HG02763 (cell line): Measurements from ENCODE around the gene CD22.
"Not testable (repeated sequence)": the region's sequence is repeated elsewhere in the genome, so short reads cannot be mapped to it uniquely, and the experiment has no call there.

ENCODE experiments used
- ATAC-seq: cut with Tn5 transposase; IDR thresholded peaks from one replicate; pipeline ENCODE4 v1.9.1; 2021; ENCODE audit warnings: mild to moderate bottlenecking, moderate library complexity; ENCODE audit not compliant: unreplicated experiment

Gene CD22

DNA sequence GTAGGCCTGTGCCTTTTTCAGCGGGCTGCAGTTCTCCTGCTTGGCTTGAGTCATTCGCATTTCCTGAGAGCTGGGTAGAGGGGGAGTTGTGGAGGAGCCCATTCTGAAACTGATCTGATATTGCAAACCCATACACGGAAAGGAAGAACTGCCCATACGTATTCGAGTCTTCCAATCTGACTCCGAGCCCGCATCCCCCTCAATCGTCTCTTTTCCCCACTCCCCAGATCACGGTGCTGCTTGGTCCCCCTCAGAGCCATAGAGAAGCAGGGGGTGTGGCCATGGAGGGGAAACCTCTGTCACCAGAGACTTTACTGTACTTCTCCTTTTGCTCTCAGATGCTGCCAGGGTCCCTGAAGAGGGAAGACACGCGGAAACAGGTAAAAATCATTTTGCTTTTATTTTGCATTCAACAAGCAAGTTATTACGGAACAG, at the start of gene CD22:
Gene CD22, plus strand, starts transcription at position 337 of the 435 bp plus-strand sequence. CDS start 2,854 bp downstream, outside the sequence.
- no peak for ATAC-seq

DNA sequence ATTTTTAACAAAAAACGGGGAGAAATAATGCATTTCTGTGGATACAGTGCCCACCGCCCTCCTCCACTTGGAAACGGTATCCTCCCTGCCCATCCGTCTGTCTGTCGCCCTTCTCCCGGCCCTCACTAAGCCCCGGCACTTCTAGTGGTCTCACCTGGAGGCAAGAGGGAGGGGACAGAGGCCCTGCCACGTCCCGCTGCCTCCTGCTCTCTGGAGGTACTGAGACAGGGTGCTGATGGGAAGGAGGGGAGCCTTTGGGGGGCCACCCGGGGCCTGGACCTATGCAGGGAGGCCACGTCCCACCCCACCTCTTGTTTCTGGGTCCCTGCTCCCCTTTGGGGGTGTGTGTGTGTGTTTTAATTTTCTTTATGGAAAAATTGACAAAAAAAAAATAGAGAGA, 49.6 kb upstream of the CD22 start:
- ATAC-seq, result no peak

DNA sequence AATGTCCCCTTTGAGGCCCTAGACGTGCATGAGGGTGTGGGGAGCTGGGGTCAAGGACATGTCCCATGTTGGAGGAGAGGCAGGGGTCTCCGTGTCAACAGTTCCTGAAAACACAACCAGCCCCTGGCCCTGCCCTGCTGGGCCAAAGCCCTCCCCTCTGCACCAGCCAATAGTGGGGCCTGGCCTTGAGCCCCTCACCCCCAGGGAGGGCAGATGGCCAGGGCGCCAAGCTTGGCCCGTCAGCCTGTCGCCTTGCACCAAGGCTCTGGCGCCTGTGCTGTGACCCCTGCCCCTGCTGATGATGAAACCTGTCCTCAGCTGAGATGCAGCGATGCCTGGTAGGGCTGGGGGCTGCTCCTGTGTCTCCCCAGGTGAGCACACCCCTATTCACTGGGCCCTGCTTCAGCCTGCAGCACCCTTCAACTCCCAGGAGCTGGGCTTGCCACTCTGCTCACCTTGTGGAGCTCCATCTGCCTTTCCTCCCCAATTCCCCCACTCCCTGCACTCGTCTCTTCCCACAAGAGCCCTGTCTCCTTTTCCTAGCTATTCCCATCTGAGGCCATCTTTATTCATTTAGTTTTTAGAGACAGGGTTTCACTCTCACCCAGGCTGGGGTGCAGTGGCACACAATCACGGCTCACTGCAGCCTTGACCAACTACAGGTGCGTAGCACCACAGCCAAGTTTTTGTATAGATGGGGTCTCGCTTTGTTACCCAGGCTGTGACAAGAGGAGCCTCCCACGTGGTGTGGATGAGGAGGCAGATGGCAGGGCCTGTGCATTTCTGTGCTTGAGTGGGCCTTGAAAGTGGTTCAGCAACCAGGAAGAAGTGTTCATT, 48.8 kb upstream of the CD22 start:
- ATAC-seq, result no peak

DNA sequence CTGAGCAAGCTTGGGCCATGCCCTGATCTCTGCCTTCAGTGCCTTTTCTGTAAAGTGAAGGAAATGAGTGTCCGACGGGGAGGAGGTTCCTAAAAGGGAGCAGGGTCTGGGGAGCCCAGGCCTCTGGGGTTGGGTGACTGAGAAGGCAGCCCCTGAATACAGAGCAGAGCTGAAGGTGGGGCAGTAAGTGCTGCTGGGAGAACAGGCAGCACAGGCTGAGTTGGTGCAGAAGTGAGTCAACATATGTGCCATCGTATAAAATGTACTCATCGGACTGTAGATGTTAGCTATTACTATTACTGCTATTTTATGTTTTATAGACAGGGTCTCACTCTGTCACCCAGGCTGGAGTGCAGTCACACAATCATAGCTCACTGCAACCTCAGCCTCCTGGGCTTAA, 47.7 kb upstream of the CD22 start:
- ATAC-seq, result no peak

DNA sequence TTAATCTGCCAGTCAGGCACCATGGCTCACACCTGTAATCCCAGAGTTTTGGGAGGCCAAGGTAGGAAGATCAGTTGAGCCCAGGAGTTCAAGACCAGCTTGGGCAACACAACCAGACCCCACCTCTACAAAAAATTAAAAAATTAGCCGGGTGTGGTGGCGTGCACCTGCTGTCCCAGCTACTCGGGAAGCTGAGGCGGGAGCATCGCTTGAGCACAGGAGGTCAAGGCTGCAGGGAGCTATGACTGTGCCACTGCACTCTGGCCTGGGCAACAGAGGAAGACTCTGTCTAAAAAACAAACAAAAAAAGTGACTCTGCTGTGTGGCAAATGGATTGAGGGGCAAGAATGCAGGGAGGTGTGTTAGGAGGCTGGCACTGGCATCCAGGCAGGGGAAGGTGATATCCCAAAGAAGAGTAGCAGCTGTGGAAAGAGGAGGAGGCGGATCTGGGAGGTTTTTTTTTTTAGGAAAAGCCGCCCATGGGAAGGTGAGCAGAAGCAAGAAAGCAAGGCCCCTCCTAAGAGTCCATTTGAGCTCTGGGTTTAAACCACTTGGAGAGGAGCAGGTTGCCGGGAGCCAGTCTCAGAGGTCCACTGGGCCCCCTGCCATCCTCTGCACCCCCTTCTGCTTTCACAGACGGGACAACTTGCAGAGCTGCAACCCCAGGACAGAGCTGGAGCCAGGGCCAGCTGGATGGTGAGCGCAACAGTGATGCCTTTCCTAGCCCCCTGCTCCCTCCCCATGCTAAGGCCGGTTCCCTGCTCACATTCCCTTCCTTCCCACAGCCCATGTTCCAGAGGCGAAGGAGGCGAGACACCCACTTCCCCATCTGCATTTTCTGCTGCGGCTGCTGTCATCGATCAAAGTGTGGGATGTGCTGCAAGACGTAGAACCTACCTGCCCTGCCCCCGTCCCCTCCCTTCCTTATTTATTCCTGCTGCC, 44.6 kb upstream of the CD22 start:
- ATAC-seq, result no peak

DNA sequence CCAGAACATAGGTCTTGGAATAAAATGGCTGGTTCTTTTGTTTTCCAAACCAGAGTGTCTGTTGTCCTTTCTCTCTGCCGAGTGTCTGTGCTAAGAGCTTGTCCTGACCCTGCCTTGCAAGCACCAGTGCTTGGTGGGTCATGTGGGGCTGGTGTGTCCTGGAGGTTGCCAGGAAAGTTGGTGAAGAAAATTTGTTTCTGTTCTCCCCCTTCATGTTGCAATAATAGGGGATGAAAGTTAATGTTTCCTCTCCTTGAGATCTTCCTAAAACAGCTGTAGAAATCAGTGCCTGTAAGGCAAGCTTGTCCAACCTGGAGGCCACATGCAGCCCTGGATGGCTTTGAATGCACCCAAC, 43.9 kb upstream of the CD22 start:
- no peak for ATAC-seq

DNA sequence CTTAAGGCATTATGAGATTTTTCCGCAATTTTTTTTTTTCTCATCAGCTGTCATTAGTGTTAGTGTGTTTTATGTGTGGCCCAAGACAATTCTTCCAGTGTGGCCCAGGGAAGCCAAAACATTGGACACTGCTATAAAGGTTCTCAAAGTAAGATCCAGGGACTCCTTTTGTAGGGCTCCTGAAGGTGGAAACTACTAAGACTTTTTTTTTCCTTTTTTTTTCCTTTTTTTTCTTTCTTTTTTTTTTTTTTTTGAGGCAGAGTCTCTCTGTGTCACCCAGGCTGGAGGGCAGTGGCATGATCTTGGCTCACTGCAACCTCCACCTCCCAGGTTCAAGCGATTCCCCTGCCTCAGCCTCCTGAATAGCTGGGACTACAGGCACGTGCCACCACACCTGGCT, 43.5 kb upstream of the CD22 start:
- ATAC-seq, result not testable (repeated sequence)

DNA sequence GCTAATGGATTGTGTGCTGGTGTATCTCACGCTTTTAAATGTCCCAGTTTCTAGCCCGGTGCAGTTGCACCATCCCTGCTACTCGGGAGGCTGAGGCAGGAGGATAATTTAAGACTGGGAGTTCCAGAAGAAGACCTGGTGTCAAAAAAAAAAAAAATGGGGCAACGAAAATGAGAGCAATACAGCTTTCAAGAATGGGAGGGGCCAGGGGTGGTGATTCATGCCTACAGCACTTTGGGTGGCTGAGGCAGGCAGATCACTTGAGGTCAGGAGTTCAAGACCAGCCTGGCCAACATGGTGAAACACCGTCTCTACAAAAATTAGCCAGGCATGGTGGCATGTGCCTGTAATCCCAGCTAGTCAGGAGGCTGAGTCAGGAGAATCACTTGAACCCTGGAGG, 42.9 kb upstream of the CD22 start:
- ATAC-seq, result not testable (repeated sequence)

DNA sequence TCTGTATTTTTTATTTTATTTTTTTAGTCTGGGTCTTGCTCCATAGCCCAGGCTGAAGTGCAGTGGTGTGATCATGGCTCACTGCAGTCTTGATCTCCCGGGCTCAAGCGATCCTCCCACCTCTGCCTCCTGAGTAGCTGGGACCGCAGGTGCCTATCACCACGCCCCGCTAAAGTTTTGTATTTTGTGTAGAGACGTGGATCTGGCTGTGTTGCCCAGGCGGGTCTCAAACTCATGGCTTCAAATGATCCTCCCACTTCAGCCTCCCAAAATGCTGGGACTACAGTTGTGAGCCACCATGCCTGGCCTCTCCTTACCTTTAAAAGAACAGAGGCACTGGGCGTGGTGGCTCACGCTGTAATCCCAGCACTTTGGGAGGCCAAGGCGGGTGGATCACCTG, 41.3 kb upstream of the CD22 start:
- ATAC-seq, result no peak

DNA sequence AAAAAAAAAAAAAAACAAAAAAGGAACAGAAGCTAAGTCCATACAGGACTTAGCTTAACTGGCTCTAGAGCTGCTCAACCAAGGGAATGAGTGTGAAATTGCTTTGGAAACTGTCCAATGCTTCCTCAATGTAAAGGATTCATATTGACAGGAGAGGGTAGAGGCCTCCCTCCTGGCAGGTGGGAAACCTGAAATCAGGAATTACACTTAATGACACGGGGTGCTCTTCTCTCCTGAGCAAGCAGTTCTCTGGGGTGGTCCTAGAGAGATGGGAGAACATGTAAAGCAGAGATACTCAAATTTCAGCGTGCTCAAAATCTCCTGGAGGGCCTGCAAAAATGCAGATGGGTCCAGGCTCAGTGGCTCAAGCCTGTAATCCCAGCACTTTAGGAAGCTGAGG, 40.7 kb upstream of the CD22 start:
- ATAC-seq, result no peak

DNA sequence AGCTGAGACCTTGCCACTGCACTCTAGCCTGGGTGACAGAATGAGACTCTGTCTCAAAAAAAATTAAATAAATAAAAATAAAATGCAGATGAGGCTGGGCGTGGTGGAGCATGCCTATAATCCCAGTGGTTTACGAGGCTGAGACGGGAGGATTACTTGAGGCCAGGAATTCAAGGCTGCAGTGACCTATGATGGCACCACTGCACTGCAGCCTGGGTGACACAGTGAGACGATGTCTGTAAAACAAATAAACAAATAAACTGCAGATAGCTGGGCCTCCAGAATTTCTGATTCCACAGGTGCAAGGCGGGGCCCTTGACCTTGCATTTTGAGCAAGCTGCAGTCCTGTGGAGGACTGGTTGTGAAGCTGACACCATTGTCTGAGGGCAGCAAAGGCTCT, 40.1 kb upstream of the CD22 start:
- no peak for ATAC-seq

DNA sequence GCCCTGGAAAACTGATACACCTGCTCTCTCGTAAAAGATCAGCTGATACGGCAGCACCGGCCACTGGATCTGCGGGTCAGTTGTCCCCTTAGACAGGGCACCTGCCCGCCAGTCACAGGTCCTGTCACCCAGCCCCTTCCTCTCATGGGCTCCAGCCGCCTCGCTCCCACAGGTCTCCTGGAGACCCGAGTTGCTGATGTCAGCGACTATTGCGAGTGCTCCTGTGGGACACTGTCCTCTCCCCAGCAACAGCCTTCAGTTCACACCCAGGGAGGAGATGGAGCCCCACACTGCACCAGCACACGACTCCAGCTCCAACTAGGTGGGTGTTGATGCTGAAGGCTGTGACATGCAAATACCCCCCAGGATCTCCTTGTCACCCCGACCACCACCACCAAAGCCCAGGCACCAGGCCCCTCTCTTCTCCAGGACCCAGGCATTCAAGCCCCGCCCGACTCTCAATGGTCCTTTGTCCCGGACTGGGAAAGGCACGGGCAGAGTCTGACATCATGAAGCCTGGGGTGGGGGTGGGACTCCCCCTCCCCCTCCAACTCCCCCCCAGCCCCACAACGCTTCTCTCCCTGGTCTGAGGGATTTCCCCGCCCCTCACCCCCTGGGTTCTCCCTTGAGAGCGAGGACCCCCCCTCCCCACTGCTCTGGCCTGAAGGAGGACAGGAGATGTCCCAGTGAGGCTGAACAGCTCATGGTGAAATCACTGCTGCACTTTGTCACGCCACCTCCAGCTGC, 38.4 kb upstream of the CD22 start:
- ATAC-seq, result no peak

DNA sequence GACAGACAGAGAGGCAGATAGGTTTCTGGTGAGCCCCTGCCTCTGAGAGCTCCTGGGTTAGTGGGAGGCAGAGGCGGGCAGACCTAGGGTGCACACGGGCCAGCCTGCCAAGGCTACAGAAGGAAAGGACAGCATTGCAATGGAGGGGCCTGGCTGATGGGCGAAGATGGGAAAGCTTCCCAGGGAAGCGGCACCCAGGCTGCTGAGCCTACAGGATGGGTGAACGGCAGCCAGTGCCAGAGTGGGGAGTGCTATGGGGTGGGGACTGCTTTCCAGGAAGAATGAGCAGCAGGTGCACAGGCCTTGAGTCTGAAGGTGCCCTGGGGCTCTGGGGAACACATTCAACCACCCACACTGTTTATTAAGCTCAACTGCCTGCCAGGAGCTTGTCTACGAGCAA, 37.7 kb upstream of the CD22 start:
- ATAC-seq, result no peak

DNA sequence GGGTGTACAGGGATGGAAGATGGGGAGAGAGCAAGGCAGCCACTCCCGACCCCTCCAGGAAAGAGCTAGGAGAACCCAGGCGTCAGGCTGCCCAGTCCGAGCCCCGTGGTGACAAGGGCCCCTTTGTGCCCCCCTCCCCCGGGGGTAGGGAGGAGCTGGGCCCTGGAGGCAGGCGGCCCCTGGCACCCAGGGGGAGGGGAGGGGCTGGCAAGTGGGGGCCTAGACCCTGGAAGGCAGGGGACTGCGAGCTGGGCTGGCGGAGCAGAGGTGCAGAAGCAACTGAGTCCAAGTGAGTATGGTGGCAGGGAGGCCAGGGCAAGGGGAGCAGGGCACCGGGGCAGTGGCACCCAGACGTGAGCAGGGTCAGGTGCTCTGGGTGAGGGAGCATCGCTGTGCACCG, 37.1 kb upstream of the CD22 start, which contains the start of gene MAG:
Gene MAG, plus strand, starts transcription at position 246 of the 400 bp plus-strand sequence. CDS start 3,248 bp downstream, outside the sequence.
- no peak for ATAC-seq

DNA sequence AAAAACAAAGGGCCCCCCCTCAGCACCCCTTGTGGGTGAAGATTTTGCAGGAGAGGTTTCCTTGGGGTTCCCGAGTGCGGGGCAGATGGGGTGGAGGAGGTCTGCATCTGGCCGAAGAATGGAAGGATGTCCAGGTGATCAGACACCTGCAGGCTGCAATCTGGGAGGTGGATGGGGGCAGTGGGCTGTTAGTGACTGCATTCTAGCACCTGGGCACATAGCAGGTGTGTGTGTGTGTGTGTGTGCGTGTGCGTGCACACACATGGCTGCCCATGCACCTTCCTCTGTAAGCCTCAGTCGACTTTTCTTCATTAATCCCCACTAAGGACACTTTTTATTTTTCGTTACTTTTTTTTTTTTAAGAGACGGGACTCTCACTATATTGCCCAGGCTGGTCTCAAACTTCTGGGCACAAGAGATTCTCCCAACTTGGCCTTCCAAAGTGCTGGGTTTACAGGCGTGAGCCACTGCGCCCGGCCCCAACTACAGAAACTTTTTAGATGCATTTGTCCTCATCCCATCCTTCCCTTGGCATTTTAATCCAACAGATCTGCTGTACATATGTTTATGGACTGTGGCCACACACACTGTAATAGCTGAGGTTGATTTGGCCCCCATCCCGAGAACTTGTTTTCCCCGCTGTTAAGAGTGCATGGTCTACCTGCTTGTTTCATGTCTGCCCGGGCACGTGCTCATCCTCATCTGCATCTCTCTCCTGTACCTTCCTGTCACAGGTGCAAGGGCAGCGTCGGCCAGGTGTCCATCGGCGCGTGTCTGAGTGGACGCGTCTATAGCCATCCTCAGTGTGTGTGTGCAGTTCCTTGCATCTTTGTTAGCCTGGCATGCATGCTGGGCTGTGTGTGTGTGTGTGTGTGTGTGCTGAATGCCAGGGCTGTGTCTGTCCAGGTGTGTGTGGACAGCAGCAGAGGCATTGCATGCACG, 36.3 kb upstream of the CD22 start:
- ATAC-seq, result no peak

DNA sequence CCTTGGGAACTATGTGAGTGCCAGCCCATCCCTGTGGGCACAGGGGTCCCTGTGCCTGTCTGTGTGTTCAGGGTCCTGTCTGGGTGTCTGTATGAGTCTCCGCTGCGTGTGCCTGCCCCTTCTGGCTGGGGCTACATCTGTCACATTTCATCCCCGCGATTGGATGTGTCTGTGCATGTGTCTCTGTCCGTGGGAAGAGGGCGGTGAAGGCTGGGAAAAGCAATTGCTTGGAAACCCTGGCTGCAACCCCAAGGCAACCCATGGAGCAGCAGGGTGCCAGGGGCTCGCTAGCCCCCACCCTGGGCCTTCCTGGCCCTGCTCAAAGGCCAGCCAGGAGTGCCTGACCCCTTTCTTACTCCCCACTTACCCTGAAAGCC, 35.6 kb upstream of the CD22 start:
- no peak for ATAC-seq

DNA sequence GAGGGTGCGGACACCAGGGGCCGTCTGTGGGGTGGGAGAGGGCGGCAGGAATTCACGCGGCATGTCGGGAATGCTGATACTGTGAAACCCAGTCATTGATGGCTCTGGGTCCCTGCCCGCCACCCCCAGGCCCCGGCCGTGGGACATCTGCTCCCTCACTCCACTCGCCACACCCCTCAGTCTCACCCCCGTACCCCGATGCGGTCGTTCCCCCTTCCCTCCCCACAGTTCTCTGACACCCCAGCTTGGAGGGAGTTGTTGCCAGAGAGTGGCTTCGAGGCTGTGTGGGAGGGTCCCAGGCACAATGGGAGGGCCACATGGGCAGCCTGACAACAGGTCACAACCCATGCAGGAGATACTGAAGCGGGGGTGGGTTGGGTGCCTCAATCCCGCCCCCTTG, 35.2 kb upstream of the CD22 start:
- ATAC-seq, result no peak

DNA sequence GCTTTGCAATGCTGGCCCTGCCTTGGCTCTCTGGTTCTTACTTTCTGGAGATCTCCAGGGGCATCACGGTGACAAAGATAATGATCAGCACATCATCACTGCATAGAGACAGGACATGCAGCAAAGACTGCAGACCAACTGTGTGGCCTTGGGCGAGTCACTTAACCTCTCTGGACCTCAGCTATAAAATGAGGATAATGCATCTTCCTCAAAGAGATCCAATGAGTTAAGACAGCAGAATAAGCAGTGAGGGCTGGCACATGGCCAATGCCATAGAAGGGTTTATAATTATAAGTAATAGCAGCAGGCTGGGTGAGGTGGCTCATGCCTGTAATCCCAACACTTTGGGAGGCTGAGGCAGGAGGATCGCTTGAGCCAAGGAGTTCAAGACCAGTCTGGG, 34.7 kb upstream of the CD22 start:
- ATAC-seq, result no peak

DNA sequence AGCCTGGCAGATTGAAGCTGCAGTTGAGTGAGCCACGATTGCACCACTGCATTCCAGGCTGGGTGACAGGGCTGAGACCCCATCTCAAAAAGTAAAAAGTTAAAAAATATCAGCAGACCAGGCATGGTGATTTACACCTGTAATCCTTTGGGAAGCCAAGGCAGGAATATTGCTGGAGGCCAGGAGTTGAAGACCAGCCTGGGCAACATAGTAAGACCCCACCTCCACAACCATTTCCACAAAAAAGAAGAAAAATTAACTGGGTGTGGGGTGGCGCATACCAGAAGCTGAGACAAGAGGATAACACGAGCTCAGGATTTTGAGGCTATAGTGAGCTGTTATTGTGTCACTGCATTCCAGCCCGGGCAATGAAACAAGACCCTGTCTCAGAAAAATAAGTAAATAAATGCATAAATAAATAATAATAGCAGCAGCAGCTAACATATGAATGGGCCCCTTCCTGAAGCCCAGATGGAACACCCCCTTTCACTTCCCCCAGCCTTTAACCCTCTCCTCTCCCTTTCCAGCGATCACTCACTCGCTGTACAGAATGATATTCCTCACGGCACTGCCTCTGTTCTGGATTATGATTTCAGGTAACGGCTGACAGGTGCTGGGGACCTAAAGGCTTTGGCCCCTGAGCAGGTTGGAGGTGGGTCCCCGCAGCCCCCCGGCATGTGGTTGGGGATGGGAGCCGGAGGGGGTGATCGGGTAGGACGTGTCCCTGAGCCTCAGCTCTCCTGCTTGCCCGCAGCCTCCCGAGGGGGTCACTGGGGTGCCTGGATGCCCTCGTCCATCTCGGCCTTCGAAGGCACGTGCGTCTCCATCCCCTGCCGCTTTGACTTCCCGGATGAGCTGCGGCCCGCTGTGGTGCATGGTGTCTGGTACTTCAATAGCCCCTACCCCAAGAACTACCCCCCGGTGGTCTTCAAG, 33.9 kb upstream of the CD22 start:
- ATAC-seq, result no peak
